ENCODE measurements around the gene DHX9. TPM values are rescaled to one million over a fixed set of nuclear protein-coding genes. Genes with fewer than 3 reads are reported as not detected.

DHX9 gene
- total RNA-seq, 1 donor from 2014 or later, result 117 TPM

DNA sequence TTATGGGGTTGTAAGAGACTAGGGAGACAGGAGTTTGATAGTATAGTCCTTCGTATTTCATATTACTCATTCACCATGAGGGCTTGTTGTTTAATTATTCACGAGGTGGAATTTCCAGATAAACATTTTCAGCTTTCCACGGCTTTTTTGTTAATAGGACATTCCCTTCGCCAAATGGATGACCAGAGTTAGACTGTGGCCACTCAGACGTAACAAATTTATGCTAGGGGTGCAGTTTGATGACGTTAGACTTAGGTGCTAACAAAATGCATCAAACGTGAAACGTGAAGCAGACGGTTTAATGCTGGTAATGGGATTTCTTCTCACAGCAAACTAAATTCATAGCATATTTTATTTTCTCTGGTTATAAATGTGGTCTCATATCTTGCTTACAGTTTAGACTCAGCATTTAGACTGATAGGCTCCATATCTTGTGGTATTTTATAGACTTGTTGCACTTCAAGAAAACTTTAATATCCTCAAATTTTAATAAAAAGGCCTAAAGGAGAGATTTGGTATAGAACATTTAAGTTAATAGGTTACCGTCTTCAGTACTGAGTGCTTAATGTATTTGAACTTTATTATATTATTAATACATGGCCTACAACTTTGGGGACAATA, 2.3 kb downstream of the DHX9 start:
- peaks cover 6% of the 10 kb centered on the region for H3K36me3 Mint-ChIP-seq (ENCODE audit: low read depth)
- peak overlapping the region; percentile 99 for H3K4me3 Mint-ChIP-seq (ENCODE audit: unreplicated experiment)
- H3K9me3 Mint-ChIP-seq (ENCODE audit: low read depth), result no peaks in the 10 kb centered on the region
- TF ChIP-seq CTCF (IDR thresholded peaks at IDR 0.05), result no peak
- H3K27ac Mint-ChIP-seq (ENCODE audit: unreplicated experiment), result peak overlapping the region; percentile 99
- H3K4me1 Mint-ChIP-seq (ENCODE audit: low read depth), result peaks cover 38% of the 10 kb centered on the region
- DNase-seq (ENCODE audit: low spot score), result no peak
- no peaks in the 10 kb centered on the region for H3K27me3 Mint-ChIP-seq (ENCODE audit: low read depth)

DNA sequence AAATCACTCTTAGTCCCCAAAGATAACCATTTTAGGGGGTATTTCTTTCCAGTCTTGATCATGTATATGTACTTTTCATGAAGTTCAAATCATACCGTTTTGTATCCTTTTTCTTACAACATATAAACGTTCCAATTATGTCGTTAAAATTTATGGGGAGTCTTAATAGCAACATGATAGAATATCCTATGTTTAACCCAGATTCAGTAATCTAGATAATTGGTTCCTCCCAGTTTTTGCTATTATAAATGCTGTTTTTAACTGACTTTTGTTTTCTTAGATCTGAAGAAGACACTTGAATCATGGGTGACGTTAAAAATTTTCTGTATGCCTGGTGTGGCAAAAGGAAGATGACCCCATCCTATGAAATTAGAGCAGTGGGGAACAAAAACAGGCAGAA, 3.1 kb downstream of the DHX9 start:
- peaks cover 10% of the 10 kb centered on the region for H3K36me3 Mint-ChIP-seq (ENCODE audit: low read depth)
- peak overlapping the region; percentile 99 for H3K27ac Mint-ChIP-seq (ENCODE audit: unreplicated experiment)
- TF ChIP-seq CTCF (IDR thresholded peaks at IDR 0.05), result no peak
- H3K4me1 Mint-ChIP-seq (ENCODE audit: low read depth), result peaks cover 38% of the 10 kb centered on the region
- H3K9me3 Mint-ChIP-seq (ENCODE audit: low read depth), result no peaks in the 10 kb centered on the region
- no peaks in the 10 kb centered on the region for H3K27me3 Mint-ChIP-seq (ENCODE audit: low read depth)
- DNase-seq (ENCODE audit: low spot score), result no peak
- H3K4me3 Mint-ChIP-seq (ENCODE audit: unreplicated experiment), result no peak overlapping the region

DNA sequence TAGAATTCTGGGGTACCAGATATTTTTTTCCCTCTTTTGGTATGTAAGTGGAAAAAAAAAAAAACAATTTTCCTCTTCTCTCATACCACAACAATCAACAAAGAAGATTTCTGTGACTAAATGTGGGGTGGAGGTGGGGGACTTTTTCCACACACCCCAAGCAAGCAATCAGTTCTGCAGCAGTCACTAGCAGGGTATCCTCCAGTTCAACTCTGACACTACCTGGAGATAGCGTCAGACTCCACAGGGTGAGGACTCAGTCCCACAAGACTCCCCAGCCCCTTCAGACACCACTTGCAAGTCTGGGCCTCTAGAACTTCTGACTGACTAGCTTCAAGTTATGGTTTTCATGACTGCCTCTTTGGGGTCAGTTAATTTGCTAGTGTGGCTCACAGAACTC, 6.2 kb downstream of the DHX9 start:
- DNase-seq (ENCODE audit: low spot score), result no peak
- no peak for TF ChIP-seq CTCF (IDR thresholded peaks at IDR 0.05)
- no peaks in the 10 kb centered on the region for H3K27me3 Mint-ChIP-seq (ENCODE audit: low read depth)
- H3K9me3 Mint-ChIP-seq (ENCODE audit: low read depth), result no peaks in the 10 kb centered on the region
- peaks cover 20% of the 10 kb centered on the region for H3K36me3 Mint-ChIP-seq (ENCODE audit: low read depth)
- no peak overlapping the region for H3K27ac Mint-ChIP-seq (ENCODE audit: unreplicated experiment)
- no peak overlapping the region for H3K4me3 Mint-ChIP-seq (ENCODE audit: unreplicated experiment)
- H3K4me1 Mint-ChIP-seq (ENCODE audit: low read depth), result peaks cover 34% of the 10 kb centered on the region

DNA sequence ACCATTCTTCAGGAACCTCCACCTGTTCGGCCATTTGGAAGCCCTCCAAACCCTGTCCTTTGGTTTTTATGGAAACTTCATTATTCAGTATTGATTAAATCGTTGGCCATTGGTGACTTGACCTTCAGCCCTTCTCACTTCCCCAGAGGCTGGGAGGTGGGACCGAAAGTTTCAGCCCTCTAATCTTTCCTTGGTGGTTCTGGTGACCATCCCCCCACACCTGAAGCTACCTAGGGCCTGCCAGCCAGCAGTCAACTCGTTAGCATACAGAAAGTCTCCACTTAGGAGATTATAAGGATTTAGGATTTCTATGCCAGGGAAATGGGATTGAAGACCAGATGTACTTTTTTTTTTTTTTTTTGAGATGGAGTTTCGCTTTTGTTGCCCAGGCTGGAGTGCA, 6.7 kb downstream of the DHX9 start:
- no peaks in the 10 kb centered on the region for H3K27me3 Mint-ChIP-seq (ENCODE audit: low read depth)
- H3K27ac Mint-ChIP-seq (ENCODE audit: unreplicated experiment), result no peak overlapping the region
- no peak for DNase-seq (ENCODE audit: low spot score)
- no peak overlapping the region for H3K4me3 Mint-ChIP-seq (ENCODE audit: unreplicated experiment)
- H3K4me1 Mint-ChIP-seq (ENCODE audit: low read depth), result peaks cover 29% of the 10 kb centered on the region
- TF ChIP-seq CTCF (IDR thresholded peaks at IDR 0.05), result no peak
- no peaks in the 10 kb centered on the region for H3K9me3 Mint-ChIP-seq (ENCODE audit: low read depth)
- H3K36me3 Mint-ChIP-seq (ENCODE audit: low read depth), result peaks cover 21% of the 10 kb centered on the region

DNA sequence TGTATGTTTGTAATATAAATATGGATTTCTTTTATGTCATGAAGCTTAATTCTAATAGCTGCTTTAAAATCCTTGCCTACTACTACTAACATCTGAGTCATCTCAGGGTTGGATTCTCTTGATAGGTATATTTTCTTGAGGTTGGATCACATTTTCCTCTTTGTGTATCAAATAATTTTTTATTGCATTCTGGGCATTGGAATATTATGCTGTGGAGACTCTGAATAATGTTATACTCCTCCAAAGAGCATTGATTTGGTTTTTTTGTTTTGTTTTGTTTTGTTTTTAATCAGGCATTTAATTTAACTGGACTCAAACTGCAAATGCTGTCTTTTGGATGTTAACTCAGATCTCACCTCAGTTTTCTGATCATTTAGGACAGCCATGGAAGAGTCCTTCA, 8.0 kb downstream of the DHX9 start:
- Mint-ChIP-seq H3K27me3 (ENCODE audit: low read depth) (no peaks in the 10 kb centered on the region), H3K27ac (ENCODE audit: unreplicated experiment) (no peak overlapping the region), H3K4me1 (ENCODE audit: low read depth) (peaks cover 17% of the 10 kb centered on the region), H3K9me3 (ENCODE audit: low read depth) (no peaks in the 10 kb centered on the region), H3K36me3 (ENCODE audit: low read depth) (peaks cover 23% of the 10 kb centered on the region), H3K4me3 (ENCODE audit: unreplicated experiment) (no peak overlapping the region)
- no peak for TF ChIP-seq CTCF (IDR thresholded peaks at IDR 0.05)
- DNase-seq (ENCODE audit: low spot score), result no peak
